Thyroid gland (tissue), 4 donors: Measurements from ENCODE around the gene CCDC159. TPM values are rescaled to one million over a fixed set of nuclear protein-coding genes. Genes with fewer than 3 reads are reported as not detected.

Source experiments
- DNase-seq, 2 donors: peaks; one replicate each; pipeline ENCODE4 v3.0.0-alpha.2; 2019
- H3K27ac ChIP-seq, 3 donors: fragments of 200-600 bp; sonication (generic); 1 replicate in 2 of 3; 2 replicates in 1 of 3; pipeline ENCODE4 v1.5.1; 2016 to 2019; ENCODE audit warnings: mild to moderate bottlenecking in 1 of 3, moderate library complexity in 1 of 3
- H3K27me3 ChIP-seq: fragments of 200-600 bp; sonication (generic); one replicate; pipeline ENCODE4 v1.5.1; 2019
- H3K36me3 ChIP-seq, 2 donors: fragments of 200-600 bp; sonication (generic); one replicate each; pipeline ENCODE4 v1.5.1; 2016 to 2019
- H3K4me1 ChIP-seq, 2 donors: fragments of 200-600 bp; sonication (generic); one replicate each; pipeline ENCODE4 v1.5.1; 2017 to 2019
- H3K4me3 ChIP-seq, 3 donors: fragments of 200-600 bp; sonication (generic); replicated peaks in 1 of 3; 1 replicate in 2 of 3; 2 replicates in 1 of 3; pipeline ENCODE4 v1.5.1; 2016; ENCODE audit warnings: mild to moderate bottlenecking in 1 of 3
- H3K9me3 ChIP-seq: fragments of 200-600 bp; sonication (generic); one replicate; pipeline ENCODE4 v1.5.1; 2017
- CTCF ChIP-seq, 6 experiments: fragments of 200-600 bp in 3 of 6; fragments of 450-650 bp in 3 of 6; sonication (generic) in 3 of 6; IDR thresholded peaks; one replicate each; pipeline ENCODE4 v1.5.1; 2016 to 2019; ENCODE audit warnings: antibody characterized with exemption in 6 of 6, mild to moderate bottlenecking in 2 of 6, inconsistent platforms in 1 of 6, moderate library complexity in 1 of 6
- POLR2A ChIP-seq, 2 donors: fragments of 450-650 bp; IDR thresholded peaks; one replicate each; pipeline ENCODE4 v1.6.1; 2017; ENCODE audit warnings: antibody characterized with exemption in 2 of 2, mild to moderate bottlenecking in 2 of 2, moderate library complexity in 1 of 2
- WGBS, 2 donors: methylation state at CpG; one replicate each; pipeline ENCODE4 v1.1.5; 2017; 5-methylcytosine and 5-hydroxymethylcytosine counted together
- intact Hi-C: fragments of 100-400 bp; cut with DNase I; formaldehyde crosslinking; loops from one replicate; pipeline ENCODE4 v1.15.1; 2023
- total RNA-seq, 4 donors: library from RNA; depleted of rRNA; stranded (reverse); fragments of >200 nt; gene quantifications; one replicate each; pipeline ENCODE4 v1.2.3, GENCODE V29; 2016

CCDC159 gene
- total RNA-seq, 4 donors from 2014 or later = 27.0 to 36.9 (median 34.5) TPM

GRCh38 chr19:11370744-11371143, 24.4 kb downstream of the CCDC159 start:
- H3K9me3 ChIP-seq = no peaks in the 10 kb centered on the region
- 92 to 97% methylated on average over 2 of the region's 2 CpGs for WGBS, 2 donors
- H3K4me1 ChIP-seq = peaks cover 9 to 10% of the 10 kb centered on the region in 2 donors
- intact Hi-C loops = no loop called here
- peaks cover 0 to 3% of the 10 kb centered on the region in 2 donors for H3K36me3 ChIP-seq
- H3K27ac ChIP-seq = no peak overlapping the region
- DNase-seq = no peak
- TF ChIP-seq POLR2A (IDR thresholded peaks at IDR 0.05) = no peak
- TF ChIP-seq CTCF (IDR thresholded peaks at IDR 0.05) = no peak
- H3K4me3 ChIP-seq = no peak overlapping the region
- no peaks in the 10 kb centered on the region for H3K27me3 ChIP-seq

- Histone ChIP-seq H3K4me1 (peaks cover 22 to 35% of the 10 kb centered on the region in 2 donors), H3K27me3 (no peaks in the 10 kb centered on the region), H3K4me3 (no peak overlapping the region), H3K27ac (no peak overlapping the region), H3K36me3 (no peaks in the 10 kb centered on the region), H3K9me3 (no peaks in the 10 kb centered on the region)
- TF ChIP-seq POLR2A (IDR thresholded peaks at IDR 0.05) = no peak
- no peak for TF ChIP-seq CTCF (IDR thresholded peaks at IDR 0.05)
- intact Hi-C loops = no loop called here
- DNase-seq = peak; percentile 55 to 62
- 48 to 58% methylated on average over 10 of the region's 10 CpGs for WGBS, 2 donors
Measured at GRCh38 chr19:11373166-11373884, 27.0 kb downstream of the CCDC159 start.

GRCh38 chr19:11373885-11374432, 27.6 kb downstream of the CCDC159 start:
- no peaks in the 10 kb centered on the region for H3K36me3 ChIP-seq
- H3K27ac ChIP-seq = peak overlapping the region in 2 of 3 donors; percentile 89 to 95
- WGBS, 2 donors = 43 to 45% methylated on average over 11 of the region's 11 CpGs
- H3K4me3 ChIP-seq = peak overlapping the region in 1 of 3 donors; percentile 59
- DNase-seq = no peak
- peaks cover 22 to 41% of the 10 kb centered on the region in 2 donors for H3K4me1 ChIP-seq
- H3K9me3 ChIP-seq = no peaks in the 10 kb centered on the region
- TF ChIP-seq POLR2A (IDR thresholded peaks at IDR 0.05) = no peak
- no peak for TF ChIP-seq CTCF (IDR thresholded peaks at IDR 0.05)
- H3K27me3 ChIP-seq = no peaks in the 10 kb centered on the region
- intact Hi-C loops = no loop called here

GRCh38 chr19:11374433-11375142, 28.3 kb downstream of the CCDC159 start, which contains the start of gene SWSAP1:
TSS of gene SWSAP1 (plus strand) at chr19:11374666. CDS start at chr19:11374681, 15 bp downstream.
- no peaks in the 10 kb centered on the region for H3K9me3 ChIP-seq
- WGBS, 2 donors = 0 to 1% methylated on average over 37 of the region's 44 CpGs
- intact Hi-C loops = no loop called here
- peak within 1 kb of the TSS; percentile 89 to 95 (median 92) for H3K27ac ChIP-seq
- no peaks in the 10 kb centered on the region for H3K27me3 ChIP-seq
- peaks cover 22 to 41% of the 10 kb centered on the region in 2 donors for H3K4me1 ChIP-seq
- peak; percentile 99 for DNase-seq
- H3K36me3 ChIP-seq = no peaks in the 10 kb centered on the region
- TF ChIP-seq CTCF (IDR thresholded peaks at IDR 0.05) (no peak), POLR2A (IDR thresholded peaks at IDR 0.05) (peak in 1 of 2 donors; percentile 62)
- H3K4me3 ChIP-seq = peak within 1 kb of the TSS; percentile 4 to 59 (median 29)
